Brain pericyte (primary cell): ENCODE data around the gene YJU2.
"Not testable (repeated sequence)": the region's sequence is repeated elsewhere in the genome, so short reads cannot be mapped to it uniquely, and the experiment has no call there.

ENCODE experiments used
- DNase-seq: peaks from one replicate; pipeline ENCODE4 v3.0.0-alpha.2; 2012; ENCODE audit warnings: low read depth, low spot score

The YJU2 gene

DNA sequence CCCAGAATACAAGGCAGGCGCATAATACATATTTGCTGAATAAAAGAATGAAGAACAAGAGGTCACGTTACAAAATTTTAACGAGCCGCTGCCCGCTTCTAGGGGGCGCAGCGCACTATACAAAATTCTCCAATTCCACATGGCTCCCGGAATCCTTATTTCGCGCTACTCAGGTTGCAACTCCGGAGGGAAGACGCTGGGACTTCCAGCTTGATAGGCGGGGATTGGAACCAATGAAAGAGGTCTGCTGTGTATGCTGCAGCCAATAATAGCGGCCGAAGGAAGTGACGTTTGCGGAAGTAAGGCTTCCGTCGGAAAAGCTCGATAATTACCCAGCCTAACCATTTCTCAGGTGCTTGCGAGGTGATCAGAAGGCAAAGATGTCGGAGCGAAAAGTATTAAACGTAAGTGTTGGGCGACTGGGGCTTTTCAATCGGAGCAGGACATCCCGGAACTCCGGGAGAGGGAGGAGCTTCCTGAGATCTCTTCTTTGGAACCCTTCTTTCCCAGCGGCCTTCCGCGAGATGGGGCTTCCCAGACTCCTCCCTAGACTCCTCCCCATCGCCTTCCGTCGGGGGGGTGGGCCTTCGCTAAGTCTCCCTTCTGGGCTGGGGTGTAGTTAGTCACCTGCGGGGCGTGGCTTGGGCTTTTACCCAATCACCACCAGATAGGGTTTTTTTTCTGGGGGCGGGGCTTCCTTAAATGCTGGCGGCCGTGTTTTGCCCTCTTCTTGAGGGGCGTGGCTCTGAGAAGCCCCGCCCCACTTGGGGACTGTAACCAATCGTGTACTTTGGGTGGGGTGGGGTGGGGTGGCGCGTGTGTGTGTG, at the start of gene YJU2:
Gene YJU2, plus strand, starts transcription at position 314 of the 827 bp plus-strand sequence. Its CDS starts 67 bp downstream, at position 381.
- peak; percentile 96 for DNase-seq

DNA sequence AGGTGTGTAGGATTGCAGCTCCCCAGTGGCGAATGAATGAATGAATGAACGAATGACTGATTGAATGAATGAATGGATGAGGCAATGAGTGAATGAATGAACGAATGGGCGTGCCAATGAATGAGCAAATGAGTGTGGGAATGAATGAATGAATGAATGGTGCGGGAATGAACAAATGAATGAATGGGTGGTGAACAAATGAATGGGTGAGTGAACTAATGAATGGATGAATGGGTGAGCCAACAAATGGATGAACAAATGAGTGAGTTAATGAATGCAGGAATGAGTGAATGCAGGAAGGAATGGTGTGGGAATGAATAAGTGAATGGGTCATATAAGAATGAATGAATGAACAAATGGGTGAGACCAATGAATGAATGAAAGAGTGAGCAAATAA, 49.7 kb upstream of the YJU2 start:
- DNase-seq, result no peak

DNA sequence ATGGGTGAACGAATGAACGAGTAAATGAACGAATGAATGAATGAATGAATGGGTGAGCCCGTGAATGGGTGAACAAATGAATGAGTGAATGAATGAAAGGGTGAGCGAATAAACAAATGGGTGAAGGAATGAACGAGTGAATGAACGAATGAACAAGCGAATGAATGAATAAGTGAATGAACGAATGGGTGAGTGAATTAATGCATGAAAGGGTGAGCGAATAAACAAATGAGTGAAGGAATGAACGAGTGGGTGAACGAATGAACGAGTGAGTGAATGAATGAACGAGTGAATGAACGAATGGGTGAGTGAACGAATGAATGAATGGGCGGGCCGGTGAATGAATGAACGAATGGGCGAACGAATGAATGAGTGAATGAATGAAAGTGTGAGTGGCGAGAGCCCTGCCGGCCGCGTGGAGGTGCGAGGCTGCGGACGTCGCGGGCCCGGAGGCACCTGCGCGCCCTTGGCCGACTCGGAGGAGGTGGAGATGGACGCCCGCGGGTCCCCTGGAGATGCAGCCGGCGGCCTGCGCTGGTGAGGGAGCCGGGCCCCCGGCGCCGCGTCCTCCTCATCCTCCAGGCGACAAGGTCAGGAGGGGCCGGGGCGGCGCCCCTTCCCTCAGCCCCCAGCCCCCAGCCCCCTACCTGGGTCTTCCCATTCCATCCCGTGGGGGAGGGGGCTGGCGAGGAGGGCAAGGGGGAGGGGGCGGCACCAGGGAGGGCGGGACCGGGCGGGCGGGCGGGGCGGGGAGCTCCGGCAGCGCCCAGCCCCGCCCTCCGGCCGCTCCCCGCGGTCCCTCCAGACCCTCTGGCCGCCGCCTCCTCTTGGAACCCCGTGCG, 49.0 kb upstream of the YJU2 start:
- no peak for DNase-seq

DNA sequence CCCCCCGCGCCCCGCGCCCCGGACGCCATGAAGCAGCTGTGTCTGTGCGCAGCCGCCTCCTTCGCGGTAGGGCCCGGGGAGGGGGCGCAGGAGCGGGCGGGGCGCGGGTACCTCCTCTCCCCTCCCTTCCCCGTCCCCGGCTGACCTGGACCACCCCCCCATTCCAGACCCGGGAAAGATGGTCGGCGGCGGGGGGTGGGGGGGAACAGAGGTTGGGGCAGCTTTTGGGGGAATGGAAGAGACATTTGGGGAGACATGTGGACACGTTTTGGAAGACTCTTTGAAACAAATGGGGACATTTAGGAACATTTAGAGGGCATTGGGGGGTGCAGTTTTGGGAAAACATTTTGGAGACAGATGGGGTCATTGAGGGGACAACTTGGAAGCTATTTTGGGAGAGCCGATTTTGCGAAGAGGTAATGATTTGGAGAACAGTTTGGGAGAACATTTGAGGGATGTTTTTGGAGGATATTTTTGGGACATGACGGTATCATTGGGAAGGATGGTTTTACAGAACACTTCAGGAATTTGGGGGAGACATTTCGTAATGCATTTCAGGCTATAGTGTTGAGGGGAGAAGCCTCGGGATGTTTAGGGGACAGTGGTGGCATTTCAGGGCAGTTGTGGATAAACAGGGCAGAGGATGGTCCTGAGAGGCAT, 48.3 kb upstream of the YJU2 start:
- DNase-seq, result no peak

DNA sequence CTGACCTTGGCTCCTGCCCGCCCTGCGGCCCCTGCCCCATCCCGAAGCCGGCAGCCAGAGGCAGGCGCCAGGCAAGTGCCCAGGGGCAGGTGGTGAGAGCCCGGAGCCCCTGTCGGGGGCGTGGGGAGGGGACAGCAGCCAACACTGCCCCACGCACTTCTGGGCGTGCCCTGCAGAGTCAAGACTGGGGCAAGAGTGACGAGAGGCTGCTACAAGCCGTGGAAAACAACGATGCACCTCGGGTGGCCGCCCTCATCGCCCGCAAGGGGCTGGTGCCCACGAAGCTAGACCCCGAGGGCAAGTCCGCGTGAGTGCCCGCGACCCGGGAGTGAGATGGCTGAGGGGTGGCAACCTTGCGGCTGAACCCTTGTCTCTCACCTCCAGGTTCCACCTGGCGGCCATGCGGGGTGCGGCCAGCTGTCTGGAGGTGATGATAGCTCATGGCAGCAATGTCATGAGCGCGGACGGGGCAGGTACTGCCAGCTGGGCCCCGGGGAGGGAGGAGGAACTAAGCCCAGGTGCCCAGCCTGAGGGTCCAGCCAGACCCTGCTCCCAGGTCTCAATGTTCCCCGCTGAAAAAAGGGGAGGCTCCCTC, 47.1 kb upstream of the YJU2 start:
- no peak for DNase-seq

DNA sequence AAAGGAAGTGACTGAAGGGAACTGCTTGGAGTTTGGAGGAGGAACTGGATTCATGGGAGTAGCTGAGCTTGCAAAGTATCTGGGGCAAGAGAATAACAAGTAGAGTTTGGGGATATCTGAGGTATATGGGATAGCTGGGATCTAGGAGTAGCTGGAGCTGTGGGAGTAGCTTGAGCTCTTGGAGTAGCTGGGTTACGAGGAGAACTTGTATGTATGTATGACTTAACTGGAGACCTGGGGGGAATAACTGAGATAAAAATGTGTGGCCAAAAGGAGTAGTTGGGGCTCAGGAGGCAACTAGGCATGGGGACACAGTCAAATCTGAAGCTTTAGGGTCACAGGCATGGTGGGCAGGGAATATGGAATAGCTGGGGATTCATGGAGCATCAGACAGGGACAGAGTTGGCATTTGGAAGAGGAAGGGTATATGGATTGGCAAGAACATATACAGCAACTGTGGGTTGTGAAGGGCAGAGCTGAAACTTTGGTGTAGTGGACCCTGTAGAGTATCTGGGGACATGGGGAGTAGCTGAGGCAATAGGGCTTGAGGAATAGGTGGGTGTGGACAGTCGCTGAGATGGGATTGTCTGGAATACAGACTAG, 45.8 kb upstream of the YJU2 start:
- no peak for DNase-seq

DNA sequence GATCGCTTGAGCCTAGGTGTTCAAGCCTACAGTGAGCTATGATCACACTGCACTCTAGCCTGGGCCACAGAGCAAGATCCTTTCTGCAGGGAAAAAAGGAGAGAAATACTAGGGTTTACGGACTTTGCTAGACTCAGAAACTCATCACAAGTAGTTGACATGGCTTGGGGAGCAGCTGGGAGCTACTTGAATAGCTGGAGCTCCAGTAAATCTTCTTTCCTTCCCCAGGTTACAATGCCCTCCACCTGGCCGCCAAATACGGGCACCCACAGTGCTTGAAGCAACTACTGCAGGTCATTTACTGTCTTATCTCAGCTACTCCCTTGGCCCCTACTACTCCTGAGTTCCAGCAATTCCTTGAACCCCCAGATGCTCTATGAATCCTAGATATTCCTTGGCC, 45.1 kb upstream of the YJU2 start:
- DNase-seq, result no peak

DNA sequence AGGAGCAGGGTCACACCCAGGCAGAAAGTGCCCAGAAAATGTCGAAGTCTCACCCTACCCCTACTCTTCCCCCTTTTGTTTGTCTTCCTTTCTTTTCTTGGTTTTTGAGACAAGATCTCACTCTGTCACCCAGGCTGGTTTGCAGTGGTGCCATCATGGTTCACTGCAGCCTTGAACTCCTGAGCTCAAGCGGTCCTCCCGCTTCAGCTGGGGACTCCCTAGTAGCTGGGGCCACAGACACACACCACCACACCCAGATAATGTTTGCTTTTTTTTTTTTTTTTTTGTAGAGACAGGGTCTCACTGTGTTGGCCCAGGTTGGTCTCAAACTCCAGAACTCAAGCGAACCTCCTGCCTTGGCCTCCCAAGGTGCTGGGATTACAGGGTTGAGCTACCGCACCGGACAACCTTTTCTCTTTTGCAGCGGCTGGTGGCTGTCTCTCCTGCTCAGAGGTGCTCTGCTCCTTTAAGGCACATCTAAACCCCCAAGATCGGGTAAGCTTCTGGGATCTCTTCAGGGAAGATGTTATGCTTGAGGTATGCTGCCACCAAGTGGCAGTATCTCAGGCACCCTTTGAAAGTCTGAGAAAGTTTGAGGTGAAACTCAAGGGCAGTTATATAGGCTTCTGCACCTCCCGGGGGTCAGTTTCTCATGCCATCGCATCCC, 39.9 kb upstream of the YJU2 start:
- no peak for DNase-seq

DNA sequence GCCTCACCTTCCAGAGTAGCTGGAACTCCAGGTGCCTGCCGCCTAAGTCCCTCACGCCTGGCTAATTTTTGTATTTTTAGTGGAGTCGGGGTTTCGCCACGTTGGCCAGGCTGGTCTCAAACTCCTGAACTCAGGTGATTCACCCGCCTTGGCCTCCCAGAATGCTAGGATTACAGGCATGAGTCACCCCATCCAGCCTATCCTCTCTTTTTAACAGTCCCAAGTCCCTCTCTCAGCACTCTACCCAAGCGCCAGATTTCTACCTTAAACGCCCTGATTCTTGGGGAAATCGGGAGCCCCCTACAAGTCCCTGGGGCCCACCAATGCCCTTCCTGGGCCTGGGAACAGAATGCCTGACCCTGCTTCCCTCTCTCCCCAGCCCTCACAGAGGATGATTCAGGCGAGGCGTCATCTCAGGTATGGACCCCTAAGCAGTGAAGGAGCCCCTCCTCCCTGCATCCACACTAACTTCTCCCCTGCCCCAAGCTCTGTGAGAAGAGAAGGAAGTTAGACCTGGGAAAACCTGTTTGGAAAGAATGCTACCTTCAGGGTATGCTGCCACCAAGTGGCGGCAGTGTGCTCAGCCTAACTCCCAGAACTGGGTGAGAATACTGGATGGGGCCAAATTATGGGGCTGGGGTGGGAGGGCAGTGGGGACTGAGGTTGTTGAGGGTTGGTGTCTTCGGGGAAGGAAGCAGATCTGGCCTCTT, 38.3 kb upstream of the YJU2 start:
- no peak for DNase-seq

DNA sequence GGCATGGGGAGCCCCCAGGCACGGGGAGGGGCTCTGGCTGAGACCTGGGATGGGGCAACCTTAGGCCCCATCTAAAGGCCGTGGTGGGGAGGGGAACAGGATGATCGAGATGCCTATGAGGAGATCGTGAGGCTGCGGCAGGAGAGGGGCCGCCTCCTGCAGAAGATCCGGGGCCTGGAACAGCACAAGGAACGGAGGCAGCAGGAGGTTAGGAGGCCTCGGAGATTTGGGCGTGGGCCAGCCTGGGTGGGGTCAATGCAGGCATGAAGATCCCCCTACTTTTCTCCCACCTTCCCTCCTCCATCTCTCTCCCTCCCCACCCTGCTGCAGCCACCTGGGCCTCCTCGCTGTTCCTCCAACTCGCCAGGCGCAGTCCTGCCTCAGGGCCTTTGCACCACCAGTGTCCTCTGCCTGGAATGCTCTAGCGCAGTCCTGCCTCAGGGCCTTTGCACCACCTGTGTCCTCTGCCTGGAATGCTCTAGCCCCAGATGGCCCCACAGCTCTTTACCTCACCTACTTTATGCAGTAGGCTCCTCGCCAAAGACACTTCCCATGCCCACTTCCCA, 36.6 kb upstream of the YJU2 start:
- no peak for DNase-seq

DNA sequence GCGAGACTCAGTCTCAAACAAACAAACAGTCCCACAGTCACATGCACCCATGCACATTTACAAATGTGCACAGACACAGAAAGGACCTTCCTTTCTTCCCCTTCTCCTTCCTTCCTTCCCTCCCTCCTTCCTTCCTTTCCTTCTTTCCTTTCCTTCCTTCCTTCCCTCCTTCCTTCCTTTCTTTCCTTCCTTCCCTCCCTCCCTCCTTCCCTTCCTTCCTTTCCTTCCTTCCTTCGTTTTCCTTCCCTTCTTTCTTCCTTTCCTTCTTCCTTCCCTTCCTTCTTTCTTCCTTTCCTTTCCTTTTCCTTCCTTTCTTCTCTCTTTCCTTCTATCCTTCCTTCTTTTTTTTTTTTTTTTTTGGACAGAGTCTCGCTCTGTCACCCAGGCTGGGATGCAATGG, 33.8 kb upstream of the YJU2 start:
- DNase-seq, result no peak

DNA sequence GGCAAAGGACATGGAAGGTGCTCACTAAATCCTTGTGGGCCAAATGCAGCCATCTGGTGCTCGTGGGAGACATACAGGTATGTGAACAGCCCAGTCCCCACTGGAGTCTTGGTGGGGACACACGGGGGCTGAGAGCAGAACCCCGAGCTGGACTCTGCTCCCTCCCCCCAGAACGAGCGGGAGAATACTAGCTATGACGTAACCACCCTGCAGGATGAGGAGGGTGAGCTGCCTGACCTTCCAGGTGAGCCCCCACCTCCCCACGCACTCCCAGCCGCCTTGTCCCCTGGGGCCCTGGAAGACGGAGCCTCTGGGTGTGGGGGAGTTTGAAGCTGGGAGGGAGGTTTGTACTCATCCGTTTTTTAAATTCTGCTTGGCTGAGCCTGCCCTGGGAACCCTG, 31.1 kb upstream of the YJU2 start:
- no peak for DNase-seq

DNA sequence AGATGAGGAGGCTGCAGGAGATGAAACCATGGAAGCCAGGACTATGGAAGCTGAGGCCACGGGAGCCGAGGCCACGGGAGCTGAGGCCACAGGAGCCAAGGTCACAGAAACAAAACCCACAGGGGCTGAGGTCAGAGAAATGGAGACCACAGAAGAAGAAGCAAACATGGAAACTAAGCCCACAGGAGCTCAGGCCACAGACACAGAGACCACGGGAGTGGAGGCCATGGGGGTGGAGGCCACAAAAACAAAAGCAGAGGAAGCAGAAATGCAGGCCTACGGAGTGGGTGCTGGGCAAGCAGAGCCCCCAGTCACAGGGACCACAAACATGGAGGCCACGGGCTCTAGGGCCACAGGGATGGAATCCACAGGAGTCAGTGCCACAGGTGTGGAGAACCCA, 30.0 kb upstream of the YJU2 start:
- no peak for DNase-seq

DNA sequence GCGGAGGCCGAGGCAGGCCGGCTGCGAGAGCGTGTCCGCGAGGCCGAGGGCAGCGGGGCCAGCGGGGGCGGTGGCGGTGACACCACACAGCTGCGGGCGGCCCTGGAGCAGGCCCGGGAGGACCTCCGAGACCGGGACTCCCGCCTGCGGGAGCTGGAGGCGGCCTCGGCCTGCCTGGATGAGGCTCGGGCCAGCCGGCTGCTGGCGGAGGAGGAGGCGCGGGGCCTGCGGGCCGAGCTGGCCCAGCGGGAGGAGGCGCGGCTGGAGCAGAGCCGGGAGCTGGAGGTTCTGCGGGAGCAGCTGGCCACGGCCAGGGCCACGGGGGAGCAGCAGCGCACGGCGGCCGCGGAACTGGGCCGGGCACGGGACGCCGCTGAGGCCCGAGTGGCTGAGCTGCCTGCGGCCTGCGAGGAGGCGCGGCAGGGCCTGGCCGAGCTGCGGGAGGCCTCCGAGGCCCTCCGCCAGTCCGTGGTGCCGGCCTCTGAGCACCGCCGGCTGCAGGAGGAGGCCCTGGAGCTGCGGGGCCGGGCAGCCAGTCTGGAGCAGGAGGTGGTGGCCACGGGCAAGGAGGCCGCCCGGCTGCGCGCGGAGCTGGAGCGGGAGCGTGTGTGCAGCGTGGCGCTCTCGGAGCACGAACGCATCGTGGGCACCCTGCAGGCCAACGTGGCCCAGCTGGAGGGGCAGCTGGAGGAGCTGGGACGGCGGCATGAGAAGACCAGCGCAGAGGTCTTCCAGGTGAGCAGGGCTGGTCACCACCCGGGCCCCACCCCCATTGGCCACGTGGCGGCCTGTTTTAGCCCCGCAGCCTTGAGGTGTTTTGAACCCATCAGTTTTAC, 29.2 kb upstream of the YJU2 start:
- no peak for DNase-seq

DNA sequence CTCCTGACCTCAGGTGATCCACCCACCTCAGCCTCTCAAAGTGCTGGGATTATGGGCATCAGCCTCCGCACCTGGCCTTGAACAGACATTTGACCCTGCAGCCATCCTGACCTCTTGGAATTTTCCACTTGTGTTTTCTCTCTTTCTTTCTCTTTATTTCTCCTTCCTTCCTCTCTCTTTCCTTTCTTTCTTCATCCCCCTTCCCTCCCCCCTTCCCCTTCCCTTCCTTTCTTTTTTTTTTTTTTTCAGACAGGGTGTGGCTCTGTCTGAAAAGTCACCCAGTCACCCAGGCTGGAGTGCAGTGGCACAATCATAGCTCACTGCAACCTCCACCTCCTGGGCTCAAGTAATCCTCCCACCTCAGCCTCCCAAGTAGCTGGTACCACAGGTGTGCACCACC, 28.4 kb upstream of the YJU2 start:
- DNase-seq, result not testable (repeated sequence)

DNA sequence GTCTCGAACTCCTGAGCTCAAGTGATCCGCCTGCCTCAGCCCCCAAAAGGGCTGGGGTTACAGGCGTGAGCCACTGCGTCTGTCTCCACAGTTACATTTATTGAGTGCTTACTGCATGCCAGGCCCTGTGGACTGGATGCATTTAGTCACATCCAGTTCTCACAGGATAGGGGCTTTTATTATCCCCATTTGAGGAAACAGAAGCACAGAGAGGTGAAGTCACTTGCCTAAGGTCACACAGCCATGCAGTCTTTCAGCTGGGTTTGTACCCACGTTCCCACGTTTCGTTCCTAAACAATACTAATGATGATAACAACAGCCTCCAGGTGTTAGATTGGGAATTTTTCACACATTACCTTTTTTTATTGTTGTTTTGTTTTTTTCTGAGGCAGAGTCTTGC, 26.7 kb upstream of the YJU2 start:
- no peak for DNase-seq

DNA sequence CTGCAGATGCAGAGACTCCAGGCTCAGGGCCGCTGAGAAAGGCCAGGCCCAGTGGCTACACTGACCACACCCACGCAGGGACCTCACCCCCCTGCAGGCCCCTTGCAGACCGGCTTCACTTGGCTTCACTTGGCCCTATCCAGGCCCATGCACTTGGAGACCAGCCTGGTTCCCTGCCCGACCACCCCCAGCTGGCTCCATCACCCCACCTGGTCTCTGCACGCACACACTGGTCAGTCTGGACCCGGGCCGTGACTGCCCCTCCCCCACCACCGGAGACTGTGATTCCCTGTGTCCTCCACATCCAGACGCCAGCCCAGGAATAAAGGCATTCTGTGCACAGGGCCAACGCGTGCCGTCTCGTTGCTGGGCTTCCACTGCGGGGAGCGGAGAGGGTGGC, 22.4 kb upstream of the YJU2 start:
- no peak for DNase-seq

DNA sequence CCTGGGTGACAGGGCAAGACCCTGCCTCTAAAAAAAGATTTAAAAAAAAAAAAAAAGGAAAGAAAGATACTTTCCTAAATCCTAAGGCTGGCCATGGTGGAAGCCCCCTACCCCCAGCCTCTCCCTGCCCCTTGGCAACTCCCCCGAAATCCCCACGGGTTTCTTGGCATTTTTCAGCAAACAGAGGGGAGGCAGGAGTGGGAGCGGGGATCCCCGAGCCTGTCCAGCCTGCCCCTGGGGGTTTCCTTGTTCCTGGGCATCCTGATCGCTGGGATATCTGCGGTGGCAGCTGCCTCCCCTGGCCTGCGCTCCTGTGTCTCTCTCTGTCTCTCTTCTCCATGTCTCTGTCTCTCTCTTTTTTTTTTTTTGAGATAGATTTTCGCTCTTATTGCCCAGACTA, 21.0 kb upstream of the YJU2 start:
- no peak for DNase-seq

DNA sequence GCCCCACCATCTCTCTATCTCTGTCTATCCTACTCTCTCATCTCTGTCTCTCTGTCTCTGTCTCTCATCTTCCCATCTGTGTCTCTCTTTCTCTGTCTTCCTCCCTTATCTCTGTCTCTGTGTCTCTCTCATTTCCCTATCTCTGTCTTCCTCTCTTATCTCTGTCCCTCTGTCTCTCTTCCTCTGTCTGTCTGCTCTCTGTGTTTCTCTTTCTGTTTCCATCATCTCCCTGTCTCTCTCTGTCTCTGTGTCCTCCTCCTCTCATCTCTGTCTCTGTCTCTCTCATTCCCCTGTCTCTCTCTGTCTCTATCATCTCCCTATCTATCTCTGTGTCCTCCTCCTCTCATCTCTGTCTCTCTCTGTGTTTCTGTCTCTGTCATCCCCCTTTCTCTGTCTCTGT, 19.1 kb upstream of the YJU2 start:
- DNase-seq, result no peak
